Adrenal gland (tissue), 12 donors: Measurements from ENCODE around the gene MACROD2. TPM values are rescaled to one million over a fixed set of nuclear protein-coding genes. Genes with fewer than 3 reads are reported as not detected.

Experiments used
- DNase-seq, 7 donors: peaks; one replicate each; pipeline ENCODE4 v3.0.0-alpha.2; 2019 to 2020
- H3K27ac ChIP-seq, 5 donors: fragments of 200-600 bp; sonication (generic) in 4 of 5; 1 replicate in 3 of 5; 2 replicates in 2 of 5; pipeline versions ENCODE4 v1.5.1 to v1.8.0; 2016 to 2020; ENCODE audit warnings: mild to moderate bottlenecking in 1 of 5
- H3K27me3 ChIP-seq: fragments of 200-600 bp; 2 replicates; pipeline ENCODE4 v1.8.0; 2021
- H3K36me3 ChIP-seq, 2 donors: fragments of 200-600 bp; replicated peaks in 1 of 2; 1 replicate in 1 of 2; 2 replicates in 1 of 2; pipeline versions ENCODE4 v1.5.1 to v1.8.0; 2018 to 2022
- H3K4me1 ChIP-seq, 2 donors: fragments of 200-600 bp; replicated peaks in 1 of 2; 1 replicate in 1 of 2; 2 replicates in 1 of 2; pipeline versions ENCODE4 v1.5.1 to v1.8.0; 2018 to 2021
- H3K4me3 ChIP-seq, 4 donors: fragments of 200-600 bp; sonication (generic) in 3 of 4; one replicate each; pipeline ENCODE4 v1.5.1; 2016 to 2018
- H3K9me3 ChIP-seq, 3 donors: fragments of 200-600 bp; sonication (generic) in 1 of 3; replicated peaks in 1 of 3; 1 replicate in 2 of 3; 2 replicates in 1 of 3; pipeline versions ENCODE4 v1.5.1 to v1.8.0; 2016 to 2021
- CTCF ChIP-seq, 6 experiments: fragments of 450-650 bp in 4 of 6; fragments of 200-600 bp in 2 of 6; sonication (generic) in 1 of 6; IDR thresholded peaks; 1 replicate in 5 of 6; 2 replicates in 1 of 6; pipeline versions ENCODE4 v1.5.1 to v1.8.0; 2016 to 2021; ENCODE audit warnings: antibody characterized with exemption in 6 of 6, mild to moderate bottlenecking in 2 of 6, moderate library complexity in 1 of 6
- POLR2A ChIP-seq, 2 donors: fragments of 450-650 bp; IDR thresholded peaks; one replicate each; pipeline ENCODE4 v1.6.1; 2017; ENCODE audit warnings: antibody characterized with exemption in 2 of 2, mild to moderate bottlenecking in 2 of 2, moderate library complexity in 1 of 2
- WGBS, 4 donors: extraction: QIAGEN DNeasy Blood & Tissue Kit in 2 of 4; methylation state at CpG; one replicate each; pipeline versions ENCODE4 v1.1.5 to v1.1.7; 2013 to 2017; 5-methylcytosine and 5-hydroxymethylcytosine counted together
- intact Hi-C, 2 donors: fragments of 100-400 bp; cut with DNase I; formaldehyde crosslinking; loops; one replicate each; pipeline versions ENCODE4 v1.14.1 to v1.15.0; 2022 to 2023
- polyA plus RNA-seq, 3 donors: library from polyadenylated mRNA; stranded (reverse); fragments of 200-250 nt in 2 of 3; fragments of 350-450 nt in 1 of 3; fragmentation: Illumina TruSeq in 1 of 3; extraction: RNeasy Lipid Tissue Mini Kit (QIAGEN cat#74804) in 1 of 3; gene quantifications; one replicate each; pipeline ENCODE4 v1.2.3, GENCODE V29; 2013 to 2014
- total RNA-seq, 9 donors: library from RNA; depleted of rRNA in 4 of 9; stranded (reverse); fragments of >200 nt in 4 of 9; fragments of 120-200 nt in 1 of 9; fragmentation: NEBNext Ultra II Directional in 1 of 9; extraction: Animal tissue kit (Norgen Biotek cat#: 25700) in 1 of 9; gene quantifications; one replicate each; pipeline versions ENCODE4 v1.1.0 to v1.2.4, GENCODE V29; 2013 to 2023
- donor health status: healthy with polysubstance abuse.
- donor health status: Bipolar disorder and iron deficiency.
- donor health status: DM: yes; HTN: yes; CAD: no.
- donor health status: DM: no; HTN: no; CAD: no.
- donor health status: DM: no; HTN: no; CAD: no.
- donor health status: DM: yes; HTN: yes; CAD: no.

MACROD2 gene
- total and polyA plus RNA-seq, 12 donors, result 1.1 to 21.2 (median 6.4) TPM

DNA sequence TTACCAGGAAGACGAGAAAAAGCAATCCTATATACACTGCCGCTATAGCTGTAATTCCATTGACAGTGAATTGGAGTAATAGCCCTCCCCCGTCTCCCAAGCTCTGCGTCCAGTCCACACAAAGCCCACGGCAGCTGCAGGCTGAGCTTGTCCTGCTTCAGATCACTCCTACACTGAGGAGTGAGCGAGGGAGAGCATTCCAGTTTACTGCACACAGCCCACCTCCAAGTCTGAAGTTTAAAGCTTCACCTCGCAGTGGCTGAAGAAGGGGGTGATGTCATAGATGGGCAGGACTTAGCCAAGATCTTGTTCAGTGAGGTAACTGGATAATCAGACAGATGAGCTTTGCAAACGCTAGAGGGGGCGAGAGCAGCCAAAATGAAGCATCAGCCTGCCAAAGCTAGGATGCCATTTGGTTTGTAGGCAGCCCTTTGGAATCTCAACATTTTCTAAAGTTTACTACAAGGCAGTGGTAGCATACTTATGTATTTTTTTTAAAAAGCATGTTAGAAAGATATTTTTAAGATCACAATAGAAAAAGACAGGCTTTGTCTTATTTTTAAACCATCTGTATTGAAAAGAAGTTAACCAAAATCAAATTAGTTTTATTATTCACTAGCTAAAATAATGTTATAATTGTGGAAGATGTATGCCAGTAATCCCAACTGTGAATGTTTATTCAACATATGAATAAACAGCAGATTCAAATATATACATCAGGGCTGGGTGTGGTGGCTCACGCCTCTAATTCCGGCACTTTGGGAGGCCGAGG lies 342.3 kb downstream of the MACROD2 start, which contains the start of gene FLRT3:
FLRT3 (minus strand) TSS at position 213 of the 772 bp plus-strand sequence. CDS start 10,106 bp downstream, outside the sequence.
- intact Hi-C loops, result no loop called here
- no peaks in the 10 kb centered on the region for H3K27me3 ChIP-seq
- H3K27ac ChIP-seq, result peak within 1 kb of the TSS in 1 of 5 donors; percentile 43
- peak; percentile 74 to 94 (median 81) for DNase-seq
- H3K4me3 ChIP-seq, result peak within 1 kb of the TSS in 2 of 4 donors; percentile 27 to 51
- WGBS, 4 donors, result 24 to 26% (median 25%) methylated on average over 12 of the region's 12 CpGs
- no peaks in the 10 kb centered on the region for H3K9me3 ChIP-seq
- peak; percentile 59 to 78 for TF ChIP-seq POLR2A (IDR thresholded peaks at IDR 0.05)
- peak; percentile 53 to 80 (median 74) for TF ChIP-seq CTCF (IDR thresholded peaks at IDR 0.05)
- peaks cover 0 to 5% of the 10 kb centered on the region in 2 donors for H3K4me1 ChIP-seq
- H3K36me3 ChIP-seq, result no peaks in the 10 kb centered on the region

DNA sequence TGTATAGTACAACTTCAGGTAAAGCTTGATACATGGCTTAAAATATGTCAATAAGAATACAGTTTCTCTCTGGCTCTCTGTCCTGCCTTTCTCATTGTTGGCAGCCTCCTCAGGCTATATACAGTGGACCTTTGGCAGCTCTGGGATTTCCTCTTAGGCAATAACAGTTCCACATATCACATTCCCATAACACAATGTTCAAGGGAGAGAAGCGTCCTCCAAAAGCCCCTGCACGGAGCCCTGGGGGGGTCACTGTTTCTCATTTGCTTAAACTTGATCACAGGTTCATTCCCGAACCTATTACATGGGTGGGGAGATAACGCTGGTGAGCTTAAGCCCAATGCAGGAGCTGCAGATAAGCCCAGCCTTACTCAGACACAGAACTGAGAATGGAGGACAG lies 346.5 kb downstream of the MACROD2 start:
- H3K36me3 ChIP-seq, result no peaks in the 10 kb centered on the region
- WGBS, 4 donors, result 55 to 71% (median 66%) methylated on average over 4 of the region's 4 CpGs
- H3K4me1 ChIP-seq, result peaks cover 0 to 4% of the 10 kb centered on the region in 2 donors
- H3K4me3 ChIP-seq, result no peak overlapping the region
- no peaks in the 10 kb centered on the region for H3K27me3 ChIP-seq
- DNase-seq, result no peak
- no peak overlapping the region for H3K27ac ChIP-seq
- no peaks in the 10 kb centered on the region for H3K9me3 ChIP-seq
- intact Hi-C loops, result no loop called here
- TF ChIP-seq POLR2A (IDR thresholded peaks at IDR 0.05), result no peak
- no peak for TF ChIP-seq CTCF (IDR thresholded peaks at IDR 0.05)

DNA sequence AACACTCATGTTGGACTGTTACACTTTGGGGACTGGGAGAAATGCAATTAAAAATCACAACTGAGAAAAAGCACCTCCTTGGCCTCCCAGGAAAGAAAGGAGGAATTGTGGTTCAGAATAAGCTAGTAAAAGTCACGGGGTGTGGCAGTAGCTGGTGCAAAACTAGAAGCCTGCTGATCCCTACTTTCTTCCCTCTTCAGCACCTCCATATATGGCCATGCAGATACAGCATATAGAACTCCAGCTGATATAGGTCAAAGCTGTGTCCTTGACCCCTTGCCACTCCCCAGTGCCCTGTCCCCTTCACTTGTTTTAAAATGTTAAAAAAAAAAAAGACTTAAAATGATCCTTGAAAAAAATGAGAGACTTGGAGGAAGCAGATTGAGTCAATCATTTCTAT lies 347.6 kb downstream of the MACROD2 start:
- no peak overlapping the region for H3K27ac ChIP-seq
- no peak for DNase-seq
- intact Hi-C loops, result no loop called here
- no peaks in the 10 kb centered on the region for H3K9me3 ChIP-seq
- no peak for TF ChIP-seq CTCF (IDR thresholded peaks at IDR 0.05)
- TF ChIP-seq POLR2A (IDR thresholded peaks at IDR 0.05), result no peak
- H3K4me1 ChIP-seq, result no peaks in the 10 kb centered on the region
- no peak overlapping the region for H3K4me3 ChIP-seq
- H3K27me3 ChIP-seq, result no peaks in the 10 kb centered on the region
- WGBS, 4 donors, result 72 to 96% (median 82%) methylated on average over 1 of the region's 1 CpG
- H3K36me3 ChIP-seq, result no peaks in the 10 kb centered on the region

GRCh38 chr20:14343491-14344065 lies 348.3 kb downstream of the MACROD2 start:
- DNase-seq, result no peak
- no peak overlapping the region for H3K4me3 ChIP-seq
- WGBS, 4 donors, result 79 to 95% (median 85%) methylated on average over 2 of the region's 2 CpGs
- intact Hi-C loops, result no loop called here
- no peaks in the 10 kb centered on the region for H3K9me3 ChIP-seq
- no peaks in the 10 kb centered on the region for H3K4me1 ChIP-seq
- no peaks in the 10 kb centered on the region for H3K36me3 ChIP-seq
- TF ChIP-seq POLR2A (IDR thresholded peaks at IDR 0.05), result no peak
- TF ChIP-seq CTCF (IDR thresholded peaks at IDR 0.05), result no peak
- H3K27me3 ChIP-seq, result no peaks in the 10 kb centered on the region
- H3K27ac ChIP-seq, result no peak overlapping the region
